Inflammatory macrophage (primary cell): ENCODE data around the gene MS4A18.

ENCODE experiments used
- DNase-seq, 2 donors: peaks; one replicate each; pipeline ENCODE4 v3.0.0-alpha.2; 2020 to 2022

Gene MS4A18

DNA sequence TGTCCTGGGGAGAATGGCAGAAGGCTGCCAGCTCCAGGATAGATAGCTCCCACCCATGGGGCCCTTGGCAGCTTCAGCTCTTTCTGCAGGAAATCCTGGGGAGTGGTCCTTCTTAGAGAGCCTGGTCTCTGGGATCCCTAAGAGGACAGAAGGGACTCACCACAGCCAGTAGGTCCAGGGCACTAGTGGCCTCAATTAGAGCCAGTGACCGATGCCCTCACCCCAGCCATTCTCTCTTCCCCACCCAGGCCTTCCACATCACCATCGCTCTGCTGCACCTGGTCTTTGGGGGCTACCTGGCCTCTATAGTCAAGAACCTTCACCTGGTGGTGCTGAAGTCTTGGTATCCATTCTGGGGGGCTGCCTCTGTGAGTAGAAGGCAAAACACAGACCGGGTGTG is 66.2 kb downstream of the MS4A18 start:
- DNase-seq = no peak

DNA sequence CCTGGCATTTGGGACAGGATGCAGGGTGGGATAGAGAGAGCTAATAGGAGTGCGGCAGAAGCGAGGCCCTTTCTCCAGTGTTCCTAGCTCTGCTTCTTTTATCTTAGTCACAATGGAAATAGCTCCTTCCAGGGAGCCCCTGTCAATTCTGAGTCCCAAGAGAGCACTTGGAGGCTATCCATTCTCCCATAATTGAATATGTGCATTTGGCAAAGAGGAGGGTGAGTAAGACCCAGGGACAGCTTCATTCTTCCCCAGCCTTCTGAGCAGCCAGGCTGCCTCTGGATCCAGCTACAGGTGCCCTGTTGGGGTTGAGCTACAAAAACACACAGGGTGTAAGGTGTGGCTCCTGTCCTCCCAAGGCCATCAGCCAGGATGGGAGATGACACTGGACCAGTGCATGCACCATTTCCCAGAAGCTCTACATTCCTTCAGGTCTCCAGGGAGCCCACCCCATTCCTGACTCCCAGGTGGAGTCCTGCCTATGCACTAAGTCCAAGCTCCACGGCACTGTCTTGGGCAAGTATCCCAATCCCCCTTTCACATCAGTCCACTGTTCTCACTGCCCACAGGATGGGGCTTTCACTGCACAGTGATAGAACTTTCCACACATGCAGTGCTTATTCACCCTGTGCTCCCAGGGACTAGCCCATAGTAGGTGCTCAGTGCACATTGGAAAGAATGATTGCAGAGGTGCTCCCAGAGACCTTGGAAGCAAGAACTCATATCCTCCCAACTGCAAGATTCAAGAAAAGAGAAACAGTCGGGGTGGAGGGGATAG is 66.8 kb downstream of the MS4A18 start:
- DNase-seq = no peak

DNA sequence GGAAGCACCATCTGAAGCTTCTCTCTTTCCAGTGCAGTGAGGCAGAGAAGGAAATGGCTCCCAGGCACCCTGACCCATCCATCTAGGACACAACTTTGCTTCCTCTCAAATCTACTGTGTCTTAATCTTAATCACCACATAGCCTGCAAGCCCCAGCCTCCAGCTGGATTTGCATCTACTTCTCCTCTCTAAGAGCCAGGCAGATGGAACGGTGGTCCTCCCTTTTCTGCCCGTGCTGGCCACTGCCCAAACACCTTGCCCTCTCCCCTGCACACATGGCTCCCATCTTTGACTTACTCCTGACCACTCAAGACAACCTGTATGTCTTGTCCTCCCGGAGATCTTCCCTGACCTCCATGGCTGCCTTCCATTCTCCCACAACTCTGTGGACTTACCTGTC is 68.0 kb downstream of the MS4A18 start:
- DNase-seq = no peak
